HG03575 (cell line): ENCODE results near the gene PRKX.
"Not testable (repeated sequence)": the region's sequence is repeated elsewhere in the genome, so short reads cannot be mapped to it uniquely, and the experiment has no call there.

Experiments
- ATAC-seq: cut with Tn5 transposase; IDR thresholded peaks from one replicate; pipeline ENCODE4 v1.9.1; 2021; ENCODE audit not compliant: unreplicated experiment, insufficient number of reproducible peaks, low FRiP score; ENCODE audit errors: extremely low read depth

PRKX gene

DNA sequence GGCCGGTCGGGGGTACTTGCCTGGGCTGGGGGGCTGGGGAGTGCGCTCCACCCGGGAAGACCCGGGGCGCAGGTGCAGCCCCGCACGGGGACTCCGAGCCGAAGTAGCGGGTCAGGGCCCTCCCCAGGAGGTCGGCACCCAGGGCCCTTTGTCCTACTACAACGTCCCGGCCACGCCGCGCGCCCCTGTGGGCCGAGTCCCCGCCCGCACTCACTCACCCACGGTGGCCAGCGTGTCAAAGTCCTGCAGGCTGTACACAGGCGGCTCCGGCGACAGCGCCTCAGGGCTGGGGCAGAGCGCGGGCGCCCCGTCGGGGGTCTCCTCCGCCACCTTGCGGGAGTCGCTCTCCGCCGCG, 602 bp downstream of the PRKX start:
- ATAC-seq, result no peak

- no peak for ATAC-seq
Measured at GRCh38 chrX:3712051-3712869, 1.2 kb downstream of the PRKX start.

DNA sequence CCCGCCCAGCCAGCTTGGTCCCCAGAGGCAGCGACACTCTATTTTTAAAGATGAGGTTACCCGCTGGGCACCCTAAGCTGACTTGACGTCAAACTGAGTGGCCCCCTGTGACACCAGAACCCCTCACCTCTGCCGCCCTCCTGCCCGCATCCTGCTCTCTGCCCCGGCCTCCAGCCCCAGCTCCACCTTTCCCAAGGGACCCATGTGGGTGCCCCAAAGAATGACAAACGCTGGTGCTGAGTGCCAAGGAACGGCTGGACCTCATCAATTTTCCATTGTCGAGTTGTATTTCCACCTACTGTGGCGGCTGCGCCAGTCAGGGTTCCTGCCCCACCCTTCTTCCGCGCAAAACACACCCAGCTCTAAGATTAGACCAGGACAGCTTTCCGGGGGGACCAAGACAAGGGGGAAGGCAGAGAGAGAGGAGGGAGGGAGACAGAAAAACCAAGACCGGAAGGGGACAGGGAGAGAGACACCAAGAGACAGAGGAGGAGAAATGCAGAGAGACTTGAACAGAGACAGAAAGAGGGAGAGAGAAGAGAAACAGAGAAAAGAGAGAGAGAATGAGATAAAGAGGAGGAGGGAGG, 2.0 kb downstream of the PRKX start:
- ATAC-seq, result no peak

DNA sequence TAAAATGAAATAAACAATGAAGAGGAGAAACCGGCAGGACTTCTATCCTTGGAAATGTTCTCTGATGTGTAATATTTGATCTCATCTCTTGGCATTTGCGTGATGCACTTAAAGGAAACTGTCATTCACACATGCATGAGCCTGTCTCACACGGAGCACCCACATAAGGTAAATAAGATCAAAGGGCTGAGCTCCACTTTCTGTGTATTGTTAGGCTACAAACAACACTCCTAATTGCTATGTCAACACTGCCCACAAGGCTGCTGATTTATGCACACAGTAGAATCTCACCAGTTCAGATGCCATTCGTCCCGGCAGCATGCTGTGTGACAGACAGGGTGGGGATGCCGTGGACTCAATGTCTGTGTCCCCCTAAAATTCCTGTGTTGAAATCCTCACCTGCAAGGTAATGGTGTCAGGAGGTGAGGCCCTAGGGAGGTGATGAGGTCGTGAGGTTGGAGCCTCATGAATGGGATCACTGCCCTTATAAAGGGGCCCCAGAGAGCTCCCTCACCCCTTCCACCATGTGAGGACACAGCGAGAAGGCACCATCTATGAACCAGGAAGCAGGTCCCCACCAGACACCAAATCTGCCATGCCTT, 5.7 kb downstream of the PRKX start:
- ATAC-seq, result not testable (repeated sequence)

GRCh38 chrX:3706481-3706880, 7.0 kb downstream of the PRKX start:
- ATAC-seq, result no peak

DNA sequence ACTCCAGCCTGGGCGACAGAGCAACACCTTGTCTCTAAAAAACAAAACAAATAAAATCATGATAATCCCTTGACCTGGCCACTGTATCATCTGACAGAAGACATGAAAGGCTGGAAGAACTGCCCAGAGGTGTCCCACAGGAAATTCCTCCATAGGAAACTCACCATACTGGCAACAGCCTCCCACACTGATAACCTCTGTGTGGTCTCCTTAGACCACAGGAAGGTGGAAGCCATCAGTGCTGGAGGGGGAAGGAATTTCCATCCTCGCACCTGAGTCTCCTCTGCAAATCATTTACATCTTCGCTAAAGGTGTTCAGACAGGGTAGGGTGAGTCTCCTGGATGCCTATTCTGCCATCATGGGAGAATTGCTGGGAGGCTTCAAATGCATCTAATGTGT, 10.2 kb downstream of the PRKX start:
- not testable (repeated sequence) for ATAC-seq

GRCh38 chrX:3702095-3702494, 11.4 kb downstream of the PRKX start:
- ATAC-seq, result not testable (repeated sequence)

DNA sequence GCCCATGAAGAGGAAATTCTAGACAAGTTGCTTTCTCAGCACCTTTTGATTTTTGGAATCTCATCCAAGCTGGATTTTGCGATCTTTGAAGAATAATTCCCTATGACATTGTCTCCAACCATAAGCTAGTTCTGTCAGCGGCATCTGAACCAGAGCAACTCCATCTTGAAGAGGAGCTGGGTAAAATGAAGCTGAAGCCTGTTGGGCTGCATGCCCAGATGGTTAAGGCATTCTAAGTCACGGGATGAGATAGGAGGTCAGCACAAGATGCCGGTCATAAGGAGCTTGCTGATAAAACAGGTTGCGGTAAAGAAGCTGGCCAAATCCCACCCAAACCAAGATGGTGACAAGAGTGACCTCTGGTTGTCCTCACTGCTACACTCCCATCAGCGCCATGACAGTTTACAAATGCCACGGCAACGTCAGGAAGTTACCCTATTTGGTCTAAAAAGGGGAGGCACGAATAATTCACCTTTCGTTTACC, 12.0 kb downstream of the PRKX start:
- ATAC-seq, result not testable (repeated sequence)

- no peak for ATAC-seq
Measured at GRCh38 chrX:3699821-3700381, 13.5 kb downstream of the PRKX start.

DNA sequence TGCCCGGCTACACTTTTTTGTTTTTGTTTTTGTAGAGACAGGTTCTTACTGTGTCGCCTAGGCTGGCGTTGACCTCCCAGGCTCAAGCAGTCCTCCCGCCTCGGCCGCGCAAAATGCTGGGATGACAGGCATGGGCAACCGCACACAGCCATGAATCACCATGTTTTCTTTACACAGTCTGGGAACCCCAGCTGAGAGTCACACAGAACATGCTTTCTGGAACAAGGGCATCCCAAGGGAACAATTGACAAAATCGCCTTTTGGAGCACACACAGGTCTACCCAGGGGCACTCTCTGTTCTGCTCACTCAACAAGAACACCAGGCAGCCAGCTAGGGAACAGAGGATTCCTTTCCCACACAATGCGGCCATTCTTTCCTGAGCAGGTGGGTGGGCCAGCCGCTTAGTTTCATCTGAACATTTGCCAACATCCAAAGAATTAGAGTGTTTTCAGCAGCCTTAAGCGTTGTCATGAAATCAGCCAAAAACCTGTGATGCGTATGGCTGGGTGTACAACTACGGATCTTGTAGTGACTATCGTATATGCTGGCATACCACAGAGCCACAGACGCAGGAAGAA, 15.7 kb downstream of the PRKX start:
- no peak for ATAC-seq

- ATAC-seq, result no peak
Measured at GRCh38 chrX:3697220-3697684, 16.2 kb downstream of the PRKX start.

GRCh38 chrX:3695536-3695935, 17.9 kb downstream of the PRKX start:
- no peak for ATAC-seq

GRCh38 chrX:3690140-3690539, 23.3 kb downstream of the PRKX start:
- no peak for ATAC-seq

DNA sequence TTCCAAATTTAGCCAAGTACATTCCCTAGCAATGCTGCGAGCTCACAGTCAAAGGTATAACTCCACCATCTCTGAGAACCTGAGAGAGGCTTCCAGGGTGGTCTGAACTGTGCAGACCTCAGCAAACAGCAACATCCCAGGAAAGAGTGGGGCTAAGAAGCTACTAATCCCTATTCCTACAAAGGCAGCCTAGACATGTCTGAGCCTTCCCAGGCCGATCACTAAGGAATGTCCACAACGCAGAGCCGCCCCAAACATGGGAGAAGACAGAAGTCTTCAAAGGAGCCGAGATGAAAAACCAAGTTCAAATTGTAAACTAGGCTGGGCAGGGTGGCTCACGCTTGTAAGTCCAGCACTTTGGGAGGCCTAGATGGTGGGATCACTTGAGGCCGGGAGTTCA, 30.2 kb downstream of the PRKX start:
- ATAC-seq, result not testable (repeated sequence)

GRCh38 chrX:3680459-3680858, 33.0 kb downstream of the PRKX start:
- no peak for ATAC-seq

DNA sequence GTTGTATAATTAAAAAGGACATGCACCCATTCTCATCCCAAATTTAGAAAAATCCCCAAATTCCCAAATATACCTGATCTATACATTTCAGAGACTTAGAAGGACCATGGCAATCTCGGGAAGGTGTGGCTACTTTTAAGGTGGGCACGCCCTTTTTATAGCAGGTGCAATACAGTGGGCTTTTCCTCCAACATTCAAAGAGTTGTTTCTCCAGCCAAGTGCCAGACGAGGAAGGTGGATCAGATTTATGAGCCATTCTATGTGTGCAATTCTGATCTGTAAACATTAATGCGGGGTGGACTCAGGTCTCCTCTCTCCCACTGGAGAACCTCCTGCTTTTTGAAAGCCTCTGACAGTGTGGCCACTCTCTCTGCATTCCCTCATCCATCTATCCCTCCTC, 33.8 kb downstream of the PRKX start:
- ATAC-seq, result no peak

DNA sequence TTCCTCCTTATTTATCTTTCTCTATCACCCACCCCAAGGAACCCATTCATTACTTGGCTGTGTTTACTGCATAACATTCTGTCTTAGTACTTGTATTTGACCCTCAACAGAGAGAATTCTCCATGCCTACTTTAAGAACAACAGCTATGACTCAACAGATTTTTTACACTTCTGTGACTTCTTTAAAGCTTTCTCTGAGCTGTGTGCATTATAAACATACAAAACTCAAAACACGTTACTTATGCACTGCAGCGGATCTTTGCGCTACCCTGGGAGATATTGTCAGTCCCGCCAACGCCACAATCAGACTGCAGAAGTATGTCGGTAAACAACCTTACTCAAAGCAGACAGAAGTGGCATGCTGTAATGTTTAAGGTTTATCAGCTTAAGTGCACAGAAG, 35.1 kb downstream of the PRKX start:
- ATAC-seq, result no peak

DNA sequence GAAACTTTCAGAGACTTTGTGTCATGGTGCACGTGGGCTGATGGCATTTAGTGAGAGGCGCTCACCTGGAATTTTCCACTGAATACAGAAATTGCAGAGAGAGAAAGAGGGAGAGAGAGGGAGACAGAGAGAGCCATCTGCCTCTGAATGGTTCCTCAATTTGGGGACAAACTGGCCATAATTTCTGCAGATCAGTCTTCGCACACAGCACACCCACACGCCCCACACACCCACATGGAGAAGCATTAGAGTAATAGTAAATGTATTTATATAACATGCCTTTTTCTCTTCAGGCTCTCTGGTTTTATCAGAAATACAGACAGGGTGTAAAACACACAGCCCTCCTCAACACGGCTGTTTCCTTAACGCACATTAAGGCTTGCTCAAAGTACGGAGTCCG, 38.6 kb downstream of the PRKX start:
- no peak for ATAC-seq

GRCh38 chrX:3669841-3670475, 43.5 kb downstream of the PRKX start:
- ATAC-seq, result no peak
